Measurements from ENCODE around the gene TMPRSS15.

Gene TMPRSS15

GRCh38 chr21:18245464-18245967 lies 158.1 kb downstream of the TMPRSS15 start:
- TF ChIP-seq CTCF (IDR thresholded peaks at IDR 0.05; ENCODE audit: borderline replicate concordance, control extremely low read depth, extremely low read depth, insufficient read depth, missing control alignments): no peak
- in situ Hi-C loops (cut with MboI; ENCODE audit: low sequenced_read_pairs, unreplicated experiment): no loop called here
- peak; percentile 8 for DNase-seq (ENCODE audit: low spot score)

- TF ChIP-seq CTCF (IDR thresholded peaks at IDR 0.05; ENCODE audit: borderline replicate concordance, control extremely low read depth, extremely low read depth, insufficient read depth, missing control alignments): no peak
- no peak for DNase-seq (ENCODE audit: low spot score)
- in situ Hi-C loops (cut with MboI; ENCODE audit: low sequenced_read_pairs, unreplicated experiment): no loop called here
Measured at GRCh38 chr21:18244671-18245463, 158.7 kb downstream of the TMPRSS15 start, which contains the start of gene CHODL. CHODL (plus strand) TSS chr21:18244833; CDS start chr21:18245224, 391 bp downstream.

- TF ChIP-seq CTCF (IDR thresholded peaks at IDR 0.05; ENCODE audit: borderline replicate concordance, control extremely low read depth, extremely low read depth, insufficient read depth, missing control alignments): no peak
- in situ Hi-C loops (cut with MboI; ENCODE audit: low sequenced_read_pairs, unreplicated experiment): no loop called here
- DNase-seq (ENCODE audit: low spot score): no peak
Measured at GRCh38 chr21:18235545-18235944, 168.0 kb downstream of the TMPRSS15 start.

GRCh38 chr21:18228060-18228739 lies 175.4 kb downstream of the TMPRSS15 start:
- no peak for DNase-seq (ENCODE audit: low spot score)
- in situ Hi-C loops (cut with MboI; ENCODE audit: low sequenced_read_pairs, unreplicated experiment): no loop called here
- TF ChIP-seq CTCF (IDR thresholded peaks at IDR 0.05; ENCODE audit: borderline replicate concordance, control extremely low read depth, extremely low read depth, insufficient read depth, missing control alignments): no peak

GRCh38 chr21:18222346-18222745 lies 181.2 kb downstream of the TMPRSS15 start:
- no peak for DNase-seq (ENCODE audit: low spot score)
- in situ Hi-C loops (cut with MboI; ENCODE audit: low sequenced_read_pairs, unreplicated experiment): no loop called here

More at GRCh38 chr21:18222346-18222745, 181.2 kb downstream of the TMPRSS15 start:
- no peak for TF ChIP-seq CTCF (IDR thresholded peaks at IDR 0.05; ENCODE audit: borderline replicate concordance, control extremely low read depth, extremely low read depth, insufficient read depth, missing control alignments)
